G401 (cell line): ENCODE measurements around the gene GLDC. TPM values are rescaled to one million over a fixed set of nuclear protein-coding genes. Genes with fewer than 3 reads are reported as not detected.

Source experiments
- DNase-seq: peaks from one replicate; pipeline ENCODE4 v3.0.0-alpha.2; 2015; ENCODE audit warnings: low spot score
- in situ Hi-C: cut with HindIII; loops from 2 replicates; pipeline ENCODE4 v1.10.0; 2016; ENCODE audit warnings: low sequenced_read_pairs, mixed read lengths
- total RNA-seq: library from RNA; depleted of rRNA; stranded (reverse); fragments of >200 nt; shearing (Covaris generic); gene quantifications from 2 replicates; pipeline ENCODE4 v1.2.3, GENCODE V29; 2014

The GLDC gene
- total RNA-seq, 1 experiment from 2014 or later = 16.6 TPM

- peak; percentile 54 for DNase-seq
- in situ Hi-C loops = no loop called here
Measured at GRCh38 chr9:6584881-6585597, 60.5 kb downstream of the GLDC start.

DNA sequence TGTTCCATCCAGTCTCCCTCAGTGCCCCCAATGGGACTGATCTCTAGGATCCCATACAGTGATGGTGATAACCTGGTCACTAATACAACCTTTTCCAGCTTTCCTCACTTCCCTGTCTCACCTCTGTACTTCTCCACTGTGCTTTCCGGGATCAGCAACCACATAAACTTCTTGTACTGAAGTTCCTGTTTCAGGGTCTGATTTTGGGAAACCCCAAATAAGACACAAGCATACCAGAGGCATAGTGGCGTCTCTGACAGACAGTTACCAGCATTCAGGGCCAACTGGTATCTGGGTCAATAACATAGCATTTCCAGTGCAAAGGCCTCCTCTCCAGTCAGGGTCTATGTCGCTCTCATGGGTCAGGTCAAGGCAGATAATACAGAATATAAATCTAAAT, 64.3 kb downstream of the GLDC start:
- in situ Hi-C loops = no loop called here
- DNase-seq = no peak

GRCh38 chr9:6579613-6580012, 65.9 kb downstream of the GLDC start:
- no peak for DNase-seq
- in situ Hi-C loops = no loop called here

- no peak for DNase-seq
- in situ Hi-C loops = no loop called here
Measured at GRCh38 chr9:6576987-6577386, 68.5 kb downstream of the GLDC start.

DNA sequence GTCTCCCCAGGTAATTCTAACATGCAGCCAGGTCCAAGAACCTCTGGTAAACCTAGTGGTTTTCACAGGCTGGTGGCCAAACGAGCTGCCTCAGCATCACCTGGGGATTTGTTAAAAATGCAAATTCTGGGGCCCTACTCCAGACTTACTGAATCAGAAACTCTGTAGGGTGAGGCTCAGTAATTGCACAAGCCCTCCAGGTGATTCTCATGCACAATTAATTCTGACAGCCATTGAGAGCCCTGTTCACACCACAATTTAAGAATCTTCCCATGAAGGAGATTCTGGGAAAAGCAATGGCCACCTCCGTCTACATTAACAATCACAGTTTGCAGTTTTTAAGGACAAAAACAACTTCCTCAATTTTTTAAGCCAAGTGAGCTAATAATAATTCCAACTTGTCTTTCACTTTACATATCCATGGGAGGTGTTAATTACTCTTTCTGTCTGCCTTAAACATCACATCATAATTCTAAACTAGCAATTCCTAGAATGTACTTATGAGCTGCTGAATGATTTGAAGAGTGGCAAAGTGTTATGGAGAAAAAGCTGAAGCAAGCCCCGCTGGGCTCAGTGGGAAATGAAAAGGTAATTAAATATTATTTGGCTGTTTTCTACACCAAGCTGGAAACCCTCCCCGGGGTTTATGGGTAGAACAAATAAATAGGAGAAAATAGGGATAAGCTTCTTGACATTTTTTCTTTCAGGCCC, 70.0 kb downstream of the GLDC start:
- no peak for DNase-seq
- in situ Hi-C loops = no loop called here

DNA sequence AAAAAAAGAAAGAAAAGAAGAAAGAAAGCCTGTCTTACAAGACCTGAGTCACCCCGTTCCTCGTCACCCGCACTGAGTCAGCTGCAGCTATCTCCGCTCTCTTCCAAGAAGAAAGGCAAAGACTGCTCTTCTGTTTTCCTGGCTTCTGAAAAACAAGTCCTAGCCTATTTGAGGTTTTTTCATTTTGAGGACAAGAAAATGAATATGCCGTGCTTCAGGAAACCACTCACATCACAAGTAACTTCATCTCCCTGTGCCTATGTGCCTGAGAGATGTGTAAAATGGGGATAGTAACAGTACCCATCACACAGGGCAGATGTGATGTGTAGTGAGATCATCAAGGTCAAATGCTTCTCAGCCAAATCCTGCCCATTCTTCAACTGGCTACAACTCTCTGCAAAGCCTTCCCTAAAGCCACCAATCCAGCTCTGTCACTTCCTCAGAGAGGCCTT, 78.4 kb downstream of the GLDC start:
- DNase-seq = no peak
- in situ Hi-C loops = no loop called here

DNA sequence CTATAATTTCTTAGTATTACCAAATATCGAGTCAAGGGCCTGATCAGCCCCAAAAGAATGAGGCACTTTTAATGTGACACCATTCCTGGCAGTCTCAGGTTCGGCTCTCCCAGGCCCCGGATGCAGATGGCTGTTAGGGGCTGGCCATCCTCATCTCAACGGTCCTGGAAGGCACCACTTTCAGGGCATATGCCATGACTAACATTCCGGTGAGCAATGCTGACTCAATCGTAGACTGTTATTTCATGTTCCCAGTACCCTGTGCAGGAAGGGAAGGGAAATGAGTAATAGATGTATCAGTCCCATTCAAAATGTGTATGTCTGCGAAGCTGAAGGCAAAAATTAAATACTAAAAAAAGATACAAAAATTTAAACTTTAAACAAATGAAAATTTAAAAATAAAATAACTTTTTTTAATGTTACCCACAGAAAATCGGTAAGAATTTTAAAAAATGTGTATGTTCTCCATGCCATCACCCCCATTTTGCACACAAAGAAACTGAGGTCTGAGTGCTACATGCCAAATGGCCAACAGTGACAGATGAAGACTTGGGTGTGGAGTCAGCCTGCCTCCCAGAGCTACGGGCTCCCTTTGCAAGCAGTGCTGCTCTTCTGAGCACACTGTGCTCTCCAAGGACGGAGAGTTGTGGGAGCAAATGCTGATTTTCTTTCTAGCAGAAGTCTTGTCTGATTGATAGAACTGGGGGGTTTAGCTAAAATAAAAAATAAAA, 79.0 kb downstream of the GLDC start:
- DNase-seq = no peak

DNA sequence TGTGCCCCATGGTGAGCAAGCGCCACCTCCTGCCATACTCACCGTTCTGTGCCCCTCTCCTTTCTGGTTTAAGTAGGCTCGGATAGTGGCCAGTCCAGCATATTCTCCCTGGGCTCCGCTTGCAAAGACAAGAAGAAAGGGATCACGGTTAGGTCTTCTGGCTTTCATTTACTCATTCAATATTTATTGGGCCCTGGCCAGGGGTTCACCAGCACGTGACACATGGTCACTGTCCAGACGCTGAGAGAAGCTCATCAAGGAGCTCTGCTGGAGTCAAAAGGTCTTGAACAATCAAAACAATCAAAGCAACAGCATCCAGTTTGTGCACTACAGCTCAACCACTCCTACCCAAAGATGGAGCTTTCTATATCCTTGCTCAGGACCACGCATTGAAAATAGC, 80.2 kb downstream of the GLDC start:
- in situ Hi-C loops = no loop called here
- DNase-seq = no peak

More for the DNA sequence above, 79.0 kb downstream of the GLDC start:
- in situ Hi-C loops = no loop called here

- in situ Hi-C loops = no loop called here
- DNase-seq = no peak
Measured at GRCh38 chr9:6564868-6565267, 80.7 kb downstream of the GLDC start.

DNA sequence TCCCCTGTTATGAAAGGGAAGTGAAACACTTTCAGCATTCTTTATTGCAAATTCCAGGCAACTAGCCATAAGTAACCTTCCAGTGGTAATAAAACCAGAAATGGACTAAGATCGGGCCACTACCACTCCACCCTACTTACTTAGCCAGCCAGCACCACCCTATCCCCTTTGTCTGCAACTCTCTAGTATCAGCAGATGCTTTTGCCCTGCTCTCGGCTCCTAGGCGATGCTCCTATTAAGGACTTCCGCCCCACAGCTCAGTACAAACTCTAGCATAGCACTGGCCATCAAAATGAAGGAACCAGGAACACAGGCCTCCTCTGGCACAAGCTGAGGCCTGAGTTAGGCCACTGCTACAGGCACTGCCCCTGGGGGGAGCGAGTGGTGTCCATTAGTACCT, 81.2 kb downstream of the GLDC start:
- in situ Hi-C loops = no loop called here
- DNase-seq = no peak

- in situ Hi-C loops = no loop called here
- DNase-seq = no peak
Measured at GRCh38 chr9:6562871-6563430, 82.6 kb downstream of the GLDC start.

- in situ Hi-C loops = no loop called here
- no peak for DNase-seq
Measured at GRCh38 chr9:6562201-6562600, 83.3 kb downstream of the GLDC start.

GRCh38 chr9:6557883-6558616, 87.5 kb downstream of the GLDC start:
- no peak for DNase-seq
- in situ Hi-C loops = no loop called here

DNA sequence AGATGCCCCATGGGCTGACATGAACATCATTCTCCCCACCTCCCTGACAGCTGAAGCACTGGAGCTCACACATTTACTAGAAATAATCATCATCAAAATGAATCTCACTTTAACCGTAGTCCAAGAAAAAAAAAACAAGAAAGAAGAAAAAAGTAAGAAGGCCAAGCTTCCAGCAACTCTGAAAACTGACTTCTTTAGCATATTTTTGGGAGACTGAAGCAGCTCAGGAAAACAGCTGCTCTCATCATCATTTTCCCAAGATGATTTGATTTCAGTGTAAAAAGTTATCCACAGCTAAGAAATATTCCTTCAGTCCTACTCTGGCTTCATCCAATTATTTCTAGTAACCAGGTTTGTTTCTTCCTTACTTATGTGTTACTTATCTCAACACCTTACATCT, 91.7 kb downstream of the GLDC start:
- in situ Hi-C loops = no loop called here
- no peak for DNase-seq

GRCh38 chr9:6552498-6553121, 92.9 kb downstream of the GLDC start:
- in situ Hi-C loops = no loop called here

GRCh38 chr9:6552033-6552432, 93.5 kb downstream of the GLDC start:
- in situ Hi-C loops = no loop called here
- DNase-seq = no peak

More at GRCh38 chr9:6552498-6553121, 92.9 kb downstream of the GLDC start:
- no peak for DNase-seq

DNA sequence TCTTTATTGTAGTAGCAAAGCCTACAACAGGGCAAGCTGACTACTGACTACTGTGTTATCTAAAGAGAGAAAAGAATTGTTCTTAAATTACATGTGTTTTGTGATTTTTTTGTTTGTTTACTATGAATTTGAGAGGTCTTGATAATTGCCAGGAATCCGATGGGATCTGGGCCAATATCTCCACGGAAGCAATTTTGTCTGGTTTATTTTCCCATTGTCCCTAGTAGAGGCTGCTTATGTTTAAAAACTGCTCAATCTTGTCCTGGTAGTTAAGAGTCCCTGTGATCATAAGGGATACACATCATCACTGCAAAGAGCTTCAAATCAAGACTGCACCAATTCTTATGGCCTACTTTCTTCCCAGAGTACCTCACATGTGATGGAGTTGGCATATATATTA, 94.4 kb downstream of the GLDC start:
- in situ Hi-C loops = no loop called here
- no peak for DNase-seq

GRCh38 chr9:6549106-6549800, 96.3 kb downstream of the GLDC start:
- in situ Hi-C loops = no loop called here

More at GRCh38 chr9:6549106-6549800, 96.3 kb downstream of the GLDC start:
- DNase-seq = no peak
